GM12873 (cell line): ENCODE data around the gene PGBD1.

Source experiments
- TF ChIP-seq, protein P1 (sequence below): IDR thresholded peaks from 2 replicates; pipeline ENCODE4 v1.5.1; 2012; ENCODE audit warnings: low read depth, mild to moderate bottlenecking, moderate library complexity, low read length, control low read depth; ENCODE audit not compliant: insufficient read depth; ENCODE audit errors: missing control alignments

PGBD1 gene

DNA sequence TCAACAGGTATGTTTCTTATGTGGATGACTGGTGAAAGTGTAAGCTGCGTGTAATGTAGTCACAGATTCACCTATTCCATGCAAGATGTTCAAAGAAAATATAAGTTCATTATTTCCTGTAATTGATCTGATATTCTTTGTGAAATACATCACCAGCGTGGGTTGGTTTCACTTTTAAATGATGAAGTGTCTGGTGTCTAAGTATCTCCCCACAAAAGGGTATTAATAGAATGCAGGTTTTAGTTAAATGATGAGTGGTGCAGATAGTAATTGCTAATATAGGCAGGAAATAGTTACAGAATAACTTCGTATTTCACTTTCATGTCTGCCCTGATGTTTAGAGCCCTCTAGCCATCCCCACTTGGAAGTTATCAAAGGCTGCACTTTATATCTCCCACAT is 22.2 kb downstream of the PGBD1 start:
- TF ChIP-seq, protein P1, sequence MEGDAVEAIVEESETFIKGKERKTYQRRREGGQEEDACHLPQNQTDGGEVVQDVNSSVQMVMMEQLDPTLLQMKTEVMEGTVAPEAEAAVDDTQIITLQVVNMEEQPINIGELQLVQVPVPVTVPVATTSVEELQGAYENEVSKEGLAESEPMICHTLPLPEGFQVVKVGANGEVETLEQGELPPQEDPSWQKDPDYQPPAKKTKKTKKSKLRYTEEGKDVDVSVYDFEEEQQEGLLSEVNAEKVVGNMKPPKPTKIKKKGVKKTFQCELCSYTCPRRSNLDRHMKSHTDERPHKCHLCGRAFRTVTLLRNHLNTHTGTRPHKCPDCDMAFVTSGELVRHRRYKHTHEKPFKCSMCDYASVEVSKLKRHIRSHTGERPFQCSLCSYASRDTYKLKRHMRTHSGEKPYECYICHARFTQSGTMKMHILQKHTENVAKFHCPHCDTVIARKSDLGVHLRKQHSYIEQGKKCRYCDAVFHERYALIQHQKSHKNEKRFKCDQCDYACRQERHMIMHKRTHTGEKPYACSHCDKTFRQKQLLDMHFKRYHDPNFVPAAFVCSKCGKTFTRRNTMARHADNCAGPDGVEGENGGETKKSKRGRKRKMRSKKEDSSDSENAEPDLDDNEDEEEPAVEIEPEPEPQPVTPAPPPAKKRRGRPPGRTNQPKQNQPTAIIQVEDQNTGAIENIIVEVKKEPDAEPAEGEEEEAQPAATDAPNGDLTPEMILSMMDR: no peak

DNA sequence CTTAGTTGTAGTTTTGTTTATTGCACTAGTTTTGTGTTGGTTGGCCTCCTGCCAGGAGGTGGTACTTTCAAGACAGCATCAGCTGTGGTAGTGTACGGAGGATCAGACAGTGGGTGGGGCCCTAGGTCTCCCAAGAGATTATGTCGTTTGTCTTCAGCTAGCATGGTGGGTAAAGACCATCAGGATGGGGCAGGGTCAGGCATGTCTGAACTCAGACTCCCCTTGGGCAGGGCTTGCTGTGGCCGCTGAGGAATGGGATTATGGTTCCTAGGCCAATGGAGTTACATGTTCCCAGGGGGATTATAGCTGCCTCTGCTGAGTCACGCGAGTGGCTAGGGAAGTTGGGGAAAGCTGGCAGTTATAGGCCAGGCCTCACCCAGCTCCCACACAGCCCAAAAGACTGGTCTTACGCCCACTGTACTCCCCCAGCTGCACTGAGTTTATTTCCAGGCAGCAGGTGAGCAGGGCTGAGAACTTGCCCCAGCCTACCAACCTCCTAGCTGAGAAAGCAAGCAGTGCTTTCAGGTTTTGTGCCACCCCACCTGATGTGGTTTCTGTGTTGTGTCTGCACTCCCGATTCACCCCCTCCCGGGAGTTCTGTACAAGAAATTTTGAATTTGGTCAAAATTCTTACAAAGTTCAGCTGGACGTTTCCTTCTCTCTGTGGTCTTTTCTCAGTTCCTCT is 29.9 kb downstream of the PGBD1 start:
- TF ChIP-seq, protein P1: no peak

DNA sequence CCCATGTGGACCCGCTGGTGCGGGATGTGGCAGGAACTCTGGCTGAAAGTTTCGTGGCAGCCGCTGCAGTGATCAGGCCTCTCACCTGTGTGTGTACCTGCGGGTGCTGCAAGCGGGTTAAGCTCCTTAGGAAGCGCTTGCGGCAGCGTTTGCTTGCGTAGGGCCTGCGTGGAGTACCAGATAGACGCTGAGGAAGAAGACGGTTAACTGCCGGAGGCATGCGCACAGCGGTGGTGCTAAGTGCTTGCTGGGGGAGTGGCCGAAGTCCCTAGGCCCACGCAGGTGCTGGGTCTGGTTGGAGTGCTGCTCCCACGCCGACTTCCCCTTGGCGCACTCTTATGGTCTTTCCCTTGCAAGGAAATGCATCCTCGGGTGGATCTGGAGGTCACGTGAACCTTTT is 31.6 kb downstream of the PGBD1 start:
- TF ChIP-seq, protein P1: no peak

DNA sequence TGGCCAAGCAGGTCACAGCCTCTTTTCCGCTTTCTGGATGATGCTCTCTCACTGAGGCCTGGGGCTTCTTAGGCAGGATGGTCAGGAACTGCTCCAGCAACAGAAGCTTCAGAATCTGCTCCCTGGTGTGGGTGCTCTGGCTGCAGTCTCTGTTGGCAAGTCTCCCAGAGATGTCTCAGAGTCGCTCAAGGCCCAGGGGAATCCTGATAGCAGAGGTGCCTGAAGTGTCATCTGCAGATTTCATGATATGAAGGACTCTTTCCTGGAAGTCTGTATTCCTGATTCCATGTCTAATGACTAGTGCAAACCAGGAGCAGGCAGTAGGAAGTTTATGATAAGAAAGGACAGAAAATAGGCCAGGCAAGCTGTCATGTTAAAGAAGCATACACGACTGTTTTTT is 34.3 kb downstream of the PGBD1 start:
- TF ChIP-seq, protein P1: no peak

DNA sequence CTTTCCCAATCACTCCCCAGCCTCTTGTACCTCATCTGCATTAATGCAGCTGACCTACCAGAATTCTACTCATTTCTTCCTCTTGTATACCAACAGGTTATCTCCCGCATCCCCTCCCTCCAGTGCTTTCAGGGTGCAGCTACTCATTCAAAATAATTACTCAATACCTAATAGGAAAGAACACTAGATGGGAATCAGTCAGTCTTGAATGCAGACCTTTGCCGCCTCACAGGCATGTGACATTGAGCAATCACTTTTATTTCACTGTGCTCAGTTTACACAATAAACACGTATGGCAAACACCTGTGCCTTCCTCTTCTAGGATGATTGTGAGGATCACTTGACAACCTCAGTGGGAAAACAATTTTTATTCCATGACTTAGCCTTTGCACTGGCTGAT is 41.3 kb downstream of the PGBD1 start:
- TF ChIP-seq, protein P1: no peak

DNA sequence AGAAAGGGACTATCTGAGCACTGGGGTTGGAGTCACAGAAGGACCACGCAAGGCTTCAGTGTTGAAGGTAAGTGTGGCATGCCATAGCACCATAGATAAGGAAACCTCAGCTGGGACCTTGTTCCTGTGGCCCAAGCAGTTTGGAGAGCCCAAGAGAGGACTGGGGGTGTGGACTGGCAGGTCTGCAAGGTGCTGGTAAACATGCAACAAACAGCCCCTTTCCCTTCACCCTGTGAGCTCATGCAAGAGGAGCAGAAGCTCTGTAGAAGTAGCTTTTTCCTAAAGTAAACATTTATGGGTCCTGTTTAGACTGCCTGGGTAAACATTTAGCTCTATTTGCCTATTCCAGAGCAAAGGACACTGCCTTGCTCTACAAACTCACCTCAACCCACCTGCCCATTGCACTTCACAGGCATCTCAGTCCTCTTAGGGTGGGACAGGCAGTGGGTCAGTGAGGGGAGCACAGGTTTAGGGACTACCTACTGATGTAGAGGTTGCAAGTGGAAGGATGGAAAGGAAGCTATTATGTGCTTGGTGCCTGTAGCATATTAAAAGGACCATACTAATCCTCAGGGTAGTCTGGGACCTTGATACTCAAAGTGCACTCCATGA is 42.5 kb downstream of the PGBD1 start:
- TF ChIP-seq, protein P1: no peak

DNA sequence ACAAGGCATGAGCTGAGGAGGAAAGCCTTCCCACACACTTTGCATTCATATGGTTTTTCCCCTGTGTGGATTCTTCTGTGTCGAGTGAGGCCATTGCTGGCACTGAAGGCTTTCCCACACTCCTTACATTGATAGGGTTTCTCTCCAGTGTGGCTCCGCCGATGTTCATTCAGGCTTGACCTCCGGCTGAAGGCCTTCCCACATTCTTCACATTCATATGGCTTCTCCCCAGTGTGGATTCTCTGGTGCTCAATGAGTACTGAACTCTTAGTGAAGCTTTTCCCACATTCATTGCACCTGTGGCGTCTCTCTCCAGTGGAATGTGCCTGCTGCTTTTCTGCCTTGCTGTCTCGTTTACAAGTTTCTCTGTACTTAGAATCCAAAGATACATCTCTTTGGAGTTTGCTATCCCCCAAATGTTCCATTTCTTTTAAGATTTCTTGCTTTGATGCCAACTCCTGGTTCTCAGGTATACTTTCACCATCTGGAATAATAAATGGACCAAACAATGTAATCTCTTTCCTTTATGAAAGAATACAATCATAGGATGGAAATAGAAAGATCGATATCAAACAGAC is 45.1 kb downstream of the PGBD1 start:
- TF ChIP-seq, protein P1: no peak
